ENCODE measurements around the gene TTC4. TPM values are rescaled to one million over a fixed set of nuclear protein-coding genes. Genes with fewer than 3 reads are reported as not detected.

Gene TTC4
- total and polyA plus RNA-seq, 3 donors from 2014 or later = 25.0 to 35.3 (median 34.3) TPM

DNA sequence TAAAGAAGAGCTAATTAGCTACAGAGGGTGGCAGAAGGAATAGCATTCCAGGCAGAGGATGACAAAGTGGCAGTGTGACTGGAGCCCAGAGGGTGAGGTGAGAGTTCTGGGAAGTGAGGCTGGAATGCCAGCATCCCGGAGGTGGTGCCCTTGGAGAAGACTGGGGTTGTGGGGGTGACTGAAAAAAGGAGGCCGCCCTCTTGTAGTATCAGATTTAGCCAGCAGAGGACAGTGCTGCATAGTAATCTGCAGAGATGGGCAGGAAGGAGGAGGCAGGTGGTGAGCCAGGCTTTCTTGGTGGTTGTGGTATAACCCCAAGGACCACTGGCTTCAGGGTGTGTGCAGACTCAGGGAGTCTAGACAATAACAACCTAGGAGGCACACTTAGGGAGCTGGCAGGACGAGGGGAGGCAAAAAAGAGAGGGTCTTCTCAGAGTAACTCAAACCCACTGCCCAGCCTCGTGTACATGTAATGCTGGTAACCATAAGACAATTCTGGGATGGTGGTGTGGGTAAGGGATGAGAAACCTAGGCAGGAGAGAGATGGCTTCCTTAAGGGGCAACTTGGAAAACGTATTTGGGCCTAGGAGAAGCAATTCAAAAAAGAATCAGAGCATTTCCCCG, 43.6 kb upstream of the TTC4 start:
- TF ChIP-seq, protein P1, sequence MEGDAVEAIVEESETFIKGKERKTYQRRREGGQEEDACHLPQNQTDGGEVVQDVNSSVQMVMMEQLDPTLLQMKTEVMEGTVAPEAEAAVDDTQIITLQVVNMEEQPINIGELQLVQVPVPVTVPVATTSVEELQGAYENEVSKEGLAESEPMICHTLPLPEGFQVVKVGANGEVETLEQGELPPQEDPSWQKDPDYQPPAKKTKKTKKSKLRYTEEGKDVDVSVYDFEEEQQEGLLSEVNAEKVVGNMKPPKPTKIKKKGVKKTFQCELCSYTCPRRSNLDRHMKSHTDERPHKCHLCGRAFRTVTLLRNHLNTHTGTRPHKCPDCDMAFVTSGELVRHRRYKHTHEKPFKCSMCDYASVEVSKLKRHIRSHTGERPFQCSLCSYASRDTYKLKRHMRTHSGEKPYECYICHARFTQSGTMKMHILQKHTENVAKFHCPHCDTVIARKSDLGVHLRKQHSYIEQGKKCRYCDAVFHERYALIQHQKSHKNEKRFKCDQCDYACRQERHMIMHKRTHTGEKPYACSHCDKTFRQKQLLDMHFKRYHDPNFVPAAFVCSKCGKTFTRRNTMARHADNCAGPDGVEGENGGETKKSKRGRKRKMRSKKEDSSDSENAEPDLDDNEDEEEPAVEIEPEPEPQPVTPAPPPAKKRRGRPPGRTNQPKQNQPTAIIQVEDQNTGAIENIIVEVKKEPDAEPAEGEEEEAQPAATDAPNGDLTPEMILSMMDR (IDR thresholded peaks at IDR 0.05) = peak; percentile 29 to 60 (median 43)
- TF ChIP-seq POLR2A (IDR thresholded peaks at IDR 0.05) = no peak
- peak; percentile 36 for DNase-seq
- no peak overlapping the region for H3K4me3 ChIP-seq
- no peaks in the 10 kb centered on the region for H3K36me3 ChIP-seq (ENCODE audit: low read depth, missing control alignments)
- no peaks in the 10 kb centered on the region for H3K4me1 ChIP-seq
- WGBS, 2 donors = 82 to 86% methylated on average over 6 of the region's 6 CpGs
- no peaks in the 10 kb centered on the region for H3K9me3 ChIP-seq
- H3K27ac ChIP-seq = no peak overlapping the region
- H3K27me3 ChIP-seq = no peaks in the 10 kb centered on the region
- intact Hi-C loops (cut with DNase I; ENCODE audit: low total_unique reads) = no loop called here

DNA sequence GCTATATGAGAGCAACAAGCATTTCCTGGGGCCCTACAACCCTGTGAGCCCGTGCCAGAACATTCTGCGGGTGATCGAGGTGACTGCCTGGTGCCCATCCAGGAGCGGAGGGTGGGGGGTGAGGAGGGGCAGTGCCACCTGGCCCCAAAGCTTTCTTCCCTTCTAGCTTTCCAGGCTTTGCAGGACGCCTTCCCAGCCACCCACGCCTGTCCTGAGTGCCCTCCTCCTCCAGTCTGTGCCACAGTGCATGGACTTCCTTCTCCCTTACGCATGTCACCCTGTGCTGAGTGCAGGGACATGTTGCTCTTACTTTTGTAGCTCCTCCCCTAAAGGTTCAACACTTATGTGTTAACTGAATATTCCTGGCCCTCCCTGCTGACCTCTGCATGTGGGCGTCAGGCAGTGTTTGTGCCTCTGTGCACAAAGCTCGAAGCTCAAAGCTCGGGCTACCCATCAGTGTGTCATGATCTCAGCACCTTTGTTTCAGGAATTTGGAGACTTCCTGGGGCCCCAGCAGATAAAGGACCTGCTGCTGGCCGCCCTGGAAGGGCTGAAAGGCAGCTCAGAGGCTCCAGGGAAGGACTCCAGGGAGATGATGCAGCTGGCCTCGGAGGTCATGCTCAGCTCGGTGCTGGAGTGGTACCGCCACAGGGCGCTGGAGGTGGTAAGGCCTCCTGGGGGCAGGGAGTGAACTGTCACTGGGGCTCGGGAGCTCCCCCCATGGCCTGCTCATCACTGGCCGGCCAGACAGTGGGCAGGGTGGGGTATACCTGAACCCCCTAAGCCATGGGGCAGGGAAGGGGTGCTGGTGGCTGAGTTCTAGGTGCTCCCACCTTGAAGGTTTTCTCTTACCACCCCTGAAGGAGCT, 36.7 kb upstream of the TTC4 start:
- no peak overlapping the region for H3K4me3 ChIP-seq
- H3K27me3 ChIP-seq = no peaks in the 10 kb centered on the region
- no peak for TF ChIP-seq POLR2A (IDR thresholded peaks at IDR 0.05)
- TF ChIP-seq, protein P1 (IDR thresholded peaks at IDR 0.05) = no peak
- H3K36me3 ChIP-seq (ENCODE audit: low read depth, missing control alignments) = no peaks in the 10 kb centered on the region
- intact Hi-C loops (cut with DNase I; ENCODE audit: low total_unique reads) = no loop called here
- no peak for DNase-seq
- no peaks in the 10 kb centered on the region for H3K4me1 ChIP-seq
- no peaks in the 10 kb centered on the region for H3K9me3 ChIP-seq
- 75 to 83% methylated on average over 10 to 17 of the region's 17 CpGs for WGBS, 2 donors
- H3K27ac ChIP-seq = no peak overlapping the region

DNA sequence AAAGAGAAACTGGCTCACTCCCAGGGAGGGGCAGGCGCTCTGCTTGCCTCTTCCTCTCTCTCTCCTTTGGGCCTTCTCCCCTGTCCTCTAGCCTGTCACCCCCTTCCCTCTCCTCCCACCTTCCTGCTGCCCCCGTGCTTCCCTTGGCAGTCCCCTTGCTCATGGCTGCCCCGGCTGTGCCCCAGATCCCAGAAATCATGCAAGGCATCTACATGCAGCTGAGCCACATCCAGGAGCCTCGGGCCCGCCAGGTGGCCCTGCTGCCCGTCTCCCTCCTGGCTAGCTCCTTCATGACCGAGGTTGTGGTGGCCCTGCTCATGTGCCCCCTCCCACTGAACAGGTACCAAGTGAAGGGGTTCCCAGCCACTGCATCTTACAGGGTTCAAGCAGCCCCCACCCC, 36.0 kb upstream of the TTC4 start:
- Histone ChIP-seq H3K27me3 (no peaks in the 10 kb centered on the region), H3K27ac (no peak overlapping the region), H3K4me1 (no peaks in the 10 kb centered on the region), H3K9me3 (no peaks in the 10 kb centered on the region), H3K36me3 (ENCODE audit: low read depth, missing control alignments) (no peaks in the 10 kb centered on the region), H3K4me3 (no peak overlapping the region)
- intact Hi-C loops (cut with DNase I; ENCODE audit: low total_unique reads) = no loop called here
- no peak for DNase-seq
- 90 to 92% methylated on average over 5 to 7 of the region's 7 CpGs for WGBS, 2 donors
- no peak for TF ChIP-seq POLR2A (IDR thresholded peaks at IDR 0.05)
- TF ChIP-seq, protein P1 (IDR thresholded peaks at IDR 0.05) = no peak

DNA sequence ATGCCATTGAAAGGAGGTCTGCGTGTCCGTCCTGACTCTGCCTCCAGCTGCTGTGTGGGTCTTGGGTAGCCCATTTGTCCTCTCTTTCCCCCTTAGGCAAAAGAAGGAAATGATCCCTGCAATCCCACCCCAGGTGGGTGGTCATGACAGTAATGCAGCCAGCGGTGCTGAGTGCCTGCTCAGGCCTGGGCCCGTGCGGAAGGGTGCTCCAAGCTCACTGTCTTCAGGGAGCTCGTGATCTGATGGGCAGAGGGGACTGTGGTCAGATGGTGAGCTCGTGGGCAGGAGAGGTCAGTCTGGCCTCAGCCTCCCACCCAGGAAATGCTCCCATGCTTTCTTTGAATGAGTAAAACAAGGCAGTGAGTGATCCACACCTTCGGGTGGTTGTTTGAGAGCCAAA, 35.3 kb upstream of the TTC4 start:
- DNase-seq = no peak
- Histone ChIP-seq H3K4me1 (no peaks in the 10 kb centered on the region), H3K36me3 (ENCODE audit: low read depth, missing control alignments) (no peaks in the 10 kb centered on the region), H3K9me3 (no peaks in the 10 kb centered on the region), H3K4me3 (no peak overlapping the region), H3K27ac (no peak overlapping the region), H3K27me3 (no peaks in the 10 kb centered on the region)
- TF ChIP-seq POLR2A (IDR thresholded peaks at IDR 0.05) = no peak
- TF ChIP-seq, protein P1 (IDR thresholded peaks at IDR 0.05) = no peak
- 84 to 87% methylated on average over 7 to 8 of the region's 8 CpGs for WGBS, 2 donors
- intact Hi-C loops (cut with DNase I; ENCODE audit: low total_unique reads) = no loop called here
